HepG2 (cell line): Measurements from ENCODE around the gene SNN. TPM values are rescaled to one million over a fixed set of nuclear protein-coding genes. Genes with fewer than 3 reads are reported as not detected.

Experiments used
- ARHGAP35 ChIP-seq: sonication (generic); formaldehyde crosslinking; IDR thresholded peaks from 2 replicates; pipeline ENCODE4 v1.9.0; 2022; ENCODE audit warnings: mild to moderate bottlenecking, inconsistent platforms, moderate library complexity, missing genetic modification reagents, borderline replicate concordance
- CHD4 ChIP-seq: fragments of 200-600 bp; sonication (generic); IDR thresholded peaks from 2 replicates; pipeline ENCODE4 v1.7.0; 2017; ENCODE audit warnings: mild to moderate bottlenecking, low read length, borderline replicate concordance
- KAT7 ChIP-seq: IDR thresholded peaks from 2 replicates; pipeline ENCODE4 v1.6.1; 2018; ENCODE audit warnings: borderline replicate concordance, missing compliant biosample characterization
- MAFF ChIP-seq: IDR thresholded peaks from 2 replicates; pipeline ENCODE4 v1.6.1; 2011; ENCODE audit warnings: low read depth, low read length, improper control_type of control experiment
- MYNN ChIP-seq: sonication (generic); formaldehyde crosslinking; IDR thresholded peaks from 2 replicates; pipeline ENCODE4 v1.4.0; 2020; ENCODE audit warnings: mild to moderate bottlenecking, low read depth, missing genetic modification reagents
- NFE2 ChIP-seq: sonication (generic); formaldehyde crosslinking; IDR thresholded peaks from 2 replicates; pipeline ENCODE4 v1.4.0; 2020; ENCODE audit warnings: missing genetic modification reagents
- POLR2AphosphoS2 ChIP-seq: IDR thresholded peaks from 2 replicates; pipeline ENCODE4 v1.6.1; 2011; ENCODE audit warnings: low read depth, low read length, improper control_type of control experiment
- RARG ChIP-seq: sonication (generic); formaldehyde crosslinking; IDR thresholded peaks from 2 replicates; pipeline ENCODE4 v1.4.0; 2020; ENCODE audit warnings: low read depth, mild to moderate bottlenecking, missing genetic modification reagents
- SMARCC2 ChIP-seq: fragments of 450-650 bp; IDR thresholded peaks from 2 replicates; pipeline ENCODE4 v1.6.1; 2017; ENCODE audit warnings: antibody characterized with exemption, mild to moderate bottlenecking
- XRCC5 ChIP-seq: fragments of 200-400 bp; formaldehyde crosslinking; optimal IDR thresholded peaks from 2 replicates; pipeline ENCODE3; 2017; ENCODE audit warnings: mild to moderate bottlenecking, low read length
- ZFYVE20 ChIP-seq: sonication (generic); formaldehyde crosslinking; IDR thresholded peaks from 2 replicates; pipeline ENCODE4 v1.8.0; 2023; ENCODE audit warnings: low read depth, mild to moderate bottlenecking, moderate library complexity, missing genetic modification reagents, borderline replicate concordance
- ZMYM3 ChIP-seq: sonication (generic); formaldehyde crosslinking; IDR thresholded peaks from 2 replicates; pipeline ENCODE4 v1.5.1; 2020; ENCODE audit warnings: mild to moderate bottlenecking, missing genetic modification reagents
- ZNF451 ChIP-seq: sonication (generic); formaldehyde crosslinking; IDR thresholded peaks from 2 replicates; pipeline ENCODE4 v1.5.0; 2020; ENCODE audit warnings: mild to moderate bottlenecking, missing genetic modification reagents
- ZNF605 ChIP-seq: sonication (generic); formaldehyde crosslinking; IDR thresholded peaks from 2 replicates; pipeline ENCODE4 v1.8.0; 2022; ENCODE audit warnings: mild to moderate bottlenecking, missing genetic modification reagents
- ZNF674 ChIP-seq: sonication (generic); formaldehyde crosslinking; IDR thresholded peaks from 2 replicates; pipeline ENCODE4 v1.5.0; 2020; ENCODE audit warnings: low read depth, mild to moderate bottlenecking, missing genetic modification reagents
- ZNF775 ChIP-seq: sonication (generic); formaldehyde crosslinking; IDR thresholded peaks from 2 replicates; pipeline ENCODE4 v1.4.0; 2020; ENCODE audit warnings: missing genetic modification reagents, mild to moderate bottlenecking, moderate library complexity, borderline replicate concordance
- polyA plus RNA-seq, 8 experiments: library from polyadenylated mRNA; depleted of rRNA in 3 of 8; stranded (reverse) in 7 of 8; unstranded in 1 of 8; fragments of >200 nt; fragmentation: Illumina TruSeq in 4 of 8; extraction: Trizol in 4 of 8; gene quantifications; 2 replicates each; pipeline versions ENCODE4 v1.2.1 to v1.2.3, GENCODE V29; 2011 to 2016; ENCODE audit warnings: low read depth in 4 of 8, missing spikeins in 1 of 8, mixed read lengths in 1 of 8; ENCODE audit not compliant: insufficient read depth in 1 of 8
- total RNA-seq, 5 experiments: library from RNA; depleted of rRNA; stranded (reverse); fragments of >200 nt; fragmentation: Illumina TruSeq; extraction: Trizol; gene quantifications; 2 replicates each; pipeline ENCODE4 v1.2.3, GENCODE V29; 2016; ENCODE audit warnings: low read depth in 1 of 5
- TF ChIP-seq, protein P1 (sequence below): IDR thresholded peaks from 2 replicates; pipeline ENCODE4 v1.6.1; 2012; ENCODE audit warnings: low read depth, low read length, improper control_type of control experiment
- TF ChIP-seq, protein P2 (sequence below): sonication (generic); formaldehyde crosslinking; conservative IDR thresholded peaks from 2 replicates; pipeline ENCODE4 v1.8.0; 2022; ENCODE audit warnings: missing genetic modification reagents
- TF ChIP-seq, protein P3 (sequence below), 2 experiments: sonication (generic) in 1 of 2; formaldehyde crosslinking in 1 of 2; IDR thresholded peaks; 2 replicates each; pipeline versions ENCODE4 v1.4.0 to v1.6.1; 2018 to 2020; ENCODE audit warnings: missing genetic modification reagents in 2 of 2, borderline replicate concordance in 1 of 2, low read depth in 1 of 2, mild to moderate bottlenecking in 1 of 2, missing biosample characterization in 1 of 2
- TF ChIP-seq, protein P4 (sequence below): sonication (generic); formaldehyde crosslinking; conservative IDR thresholded peaks from 2 replicates; pipeline ENCODE4 v1.4.0; 2020; ENCODE audit warnings: missing genetic modification reagents
- TF ChIP-seq, protein P5 (sequence below): sonication (generic); formaldehyde crosslinking; IDR thresholded peaks from 2 replicates; pipeline ENCODE4 v1.4.0; 2020; ENCODE audit warnings: missing genetic modification reagents

SNN gene
- total and polyA plus RNA-seq, 2 of the 13 experiments (the other 11 are each of a cell fraction or from before 2014, with no cell fraction given): 5.2 to 8.4 TPM

DNA sequence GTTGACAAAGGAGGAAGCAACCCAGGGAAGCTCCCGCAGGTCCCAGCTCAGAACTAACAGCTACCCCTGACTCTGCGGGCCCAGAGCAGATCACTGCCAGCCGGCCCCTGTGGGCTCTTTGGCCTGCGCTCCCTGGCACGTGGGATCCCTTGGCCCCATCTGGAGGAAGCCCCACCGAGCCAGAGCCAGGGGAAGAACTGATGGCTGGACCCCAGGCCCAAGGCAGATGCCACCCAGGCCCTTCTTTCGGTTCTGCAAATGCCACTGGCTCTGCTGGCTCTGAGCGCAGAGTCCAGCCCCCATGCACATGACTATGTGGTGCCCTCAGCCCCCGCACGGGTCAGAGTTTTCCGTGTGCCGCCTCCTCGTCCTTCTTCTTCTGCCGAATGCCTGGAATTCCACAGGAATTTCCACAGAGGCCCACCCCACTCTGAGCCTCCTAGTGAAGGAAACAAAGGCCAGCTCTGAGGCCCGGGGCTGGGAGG lies 35.8 kb upstream of the SNN start (continued):
- TF ChIP-seq, protein P1, sequence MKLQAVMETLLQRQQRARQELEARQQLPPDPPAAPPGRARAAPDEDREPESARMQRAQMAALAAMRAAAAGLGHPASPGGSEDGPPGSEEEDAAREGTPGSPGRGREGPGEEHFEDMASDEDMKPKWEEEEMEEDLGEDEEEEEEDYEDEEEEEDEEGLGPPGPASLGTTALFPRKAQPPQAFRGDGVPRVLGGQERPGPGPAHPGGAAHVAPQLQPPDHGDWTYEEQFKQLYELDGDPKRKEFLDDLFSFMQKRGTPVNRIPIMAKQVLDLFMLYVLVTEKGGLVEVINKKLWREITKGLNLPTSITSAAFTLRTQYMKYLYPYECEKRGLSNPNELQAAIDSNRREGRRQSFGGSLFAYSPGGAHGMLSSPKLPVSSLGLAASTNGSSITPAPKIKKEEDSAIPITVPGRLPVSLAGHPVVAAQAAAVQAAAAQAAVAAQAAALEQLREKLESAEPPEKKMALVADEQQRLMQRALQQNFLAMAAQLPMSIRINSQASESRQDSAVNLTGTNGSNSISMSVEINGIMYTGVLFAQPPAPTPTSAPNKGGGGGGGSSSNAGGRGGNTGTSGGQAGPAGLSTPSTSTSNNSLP: no peak
- TF ChIP-seq, protein P2, sequence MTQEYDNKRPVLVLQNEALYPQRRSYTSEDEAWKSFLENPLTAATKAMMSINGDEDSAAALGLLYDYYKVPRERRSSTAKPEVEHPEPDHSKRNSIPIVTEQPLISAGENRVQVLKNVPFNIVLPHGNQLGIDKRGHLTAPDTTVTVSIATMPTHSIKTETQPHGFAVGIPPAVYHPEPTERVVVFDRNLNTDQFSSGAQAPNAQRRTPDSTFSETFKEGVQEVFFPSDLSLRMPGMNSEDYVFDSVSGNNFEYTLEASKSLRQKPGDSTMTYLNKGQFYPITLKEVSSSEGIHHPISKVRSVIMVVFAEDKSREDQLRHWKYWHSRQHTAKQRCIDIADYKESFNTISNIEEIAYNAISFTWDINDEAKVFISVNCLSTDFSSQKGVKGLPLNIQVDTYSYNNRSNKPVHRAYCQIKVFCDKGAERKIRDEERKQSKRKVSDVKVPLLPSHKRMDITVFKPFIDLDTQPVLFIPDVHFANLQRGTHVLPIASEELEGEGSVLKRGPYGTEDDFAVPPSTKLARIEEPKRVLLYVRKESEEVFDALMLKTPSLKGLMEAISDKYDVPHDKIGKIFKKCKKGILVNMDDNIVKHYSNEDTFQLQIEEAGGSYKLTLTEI (CRISPR knock-in tag): no peak
- TF ChIP-seq ZNF451 (CRISPR knock-in tag) (0 out of 2 replicates have a peak, but pooled peaks have one; percentile 29), RARG (CRISPR knock-in tag) (no peak), NFE2 (CRISPR knock-in tag) (no peak), ZNF775 (CRISPR knock-in tag) (no peak), ZNF605 (CRISPR knock-in tag) (0 out of 2 replicates have a peak, but pooled peaks have one; percentile 13), XRCC5 (peak; percentile 82), MAFF (no peak), KAT7 (CRISPR knock-in tag) (no peak), ZMYM3 (no peak; the same call in 1 of the 2 replicates), ARHGAP35 (CRISPR knock-in tag) (no peak), POLR2AphosphoS2 (no peak), CHD4 (no peak), ZFYVE20 (CRISPR knock-in tag) (no peak), SMARCC2 (no peak), MYNN (CRISPR knock-in tag) (0 out of 2 replicates have a peak, but pooled peaks have one; percentile 43), ZNF674 (CRISPR knock-in tag) (no peak)
- TF ChIP-seq, protein P3, sequence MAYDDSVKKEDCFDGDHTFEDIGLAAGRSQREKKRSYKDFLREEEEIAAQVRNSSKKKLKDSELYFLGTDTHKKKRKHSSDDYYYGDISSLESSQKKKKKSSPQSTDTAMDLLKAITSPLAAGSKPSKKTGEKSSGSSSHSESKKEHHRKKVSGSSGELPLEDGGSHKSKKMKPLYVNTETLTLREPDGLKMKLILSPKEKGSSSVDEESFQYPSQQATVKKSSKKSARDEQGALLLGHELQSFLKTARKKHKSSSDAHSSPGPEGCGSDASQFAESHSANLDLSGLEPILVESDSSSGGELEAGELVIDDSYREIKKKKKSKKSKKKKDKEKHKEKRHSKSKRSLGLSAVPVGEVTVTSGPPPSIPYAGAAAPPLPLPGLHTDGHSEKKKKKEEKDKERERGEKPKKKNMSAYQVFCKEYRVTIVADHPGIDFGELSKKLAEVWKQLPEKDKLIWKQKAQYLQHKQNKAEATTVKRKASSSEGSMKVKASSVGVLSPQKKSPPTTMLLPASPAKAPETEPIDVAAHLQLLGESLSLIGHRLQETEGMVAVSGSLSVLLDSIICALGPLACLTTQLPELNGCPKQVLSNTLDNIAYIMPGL (CRISPR knock-in tag; IDR thresholded peaks at IDR 0.05; ENCODE audit: borderline replicate concordance in 1 of 2, low read depth in 1 of 2): 0 out of 4 replicates have a peak, but pooled peaks of 1 of the 2 experiments have one; percentile 27
- TF ChIP-seq, protein P4, sequence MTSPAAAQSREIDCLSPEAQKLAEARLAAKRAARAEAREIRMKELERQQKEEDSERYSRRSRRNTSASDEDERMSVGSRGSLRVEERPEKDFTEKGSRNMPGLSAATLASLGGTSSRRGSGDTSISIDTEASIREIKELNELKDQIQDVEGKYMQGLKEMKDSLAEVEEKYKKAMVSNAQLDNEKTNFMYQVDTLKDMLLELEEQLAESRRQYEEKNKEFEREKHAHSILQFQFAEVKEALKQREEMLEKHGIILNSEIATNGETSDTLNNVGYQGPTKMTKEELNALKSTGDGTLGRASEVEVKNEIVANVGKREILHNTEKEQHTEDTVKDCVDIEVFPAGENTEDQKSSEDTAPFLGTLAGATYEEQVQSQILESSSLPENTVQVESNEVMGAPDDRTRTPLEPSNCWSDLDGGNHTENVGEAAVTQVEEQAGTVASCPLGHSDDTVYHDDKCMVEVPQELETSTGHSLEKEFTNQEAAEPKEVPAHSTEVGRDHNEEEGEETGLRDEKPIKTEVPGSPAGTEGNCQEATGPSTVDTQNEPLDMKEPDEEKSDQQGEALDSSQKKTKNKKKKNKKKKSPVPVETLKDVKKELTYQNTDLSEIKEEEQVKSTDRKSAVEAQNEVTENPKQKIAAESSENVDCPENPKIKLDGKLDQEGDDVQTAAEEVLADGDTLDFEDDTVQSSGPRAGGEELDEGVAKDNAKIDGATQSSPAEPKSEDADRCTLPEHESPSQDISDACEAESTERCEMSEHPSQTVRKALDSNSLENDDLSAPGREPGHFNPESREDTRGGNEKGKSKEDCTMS: no peak
- TF ChIP-seq, protein P5, sequence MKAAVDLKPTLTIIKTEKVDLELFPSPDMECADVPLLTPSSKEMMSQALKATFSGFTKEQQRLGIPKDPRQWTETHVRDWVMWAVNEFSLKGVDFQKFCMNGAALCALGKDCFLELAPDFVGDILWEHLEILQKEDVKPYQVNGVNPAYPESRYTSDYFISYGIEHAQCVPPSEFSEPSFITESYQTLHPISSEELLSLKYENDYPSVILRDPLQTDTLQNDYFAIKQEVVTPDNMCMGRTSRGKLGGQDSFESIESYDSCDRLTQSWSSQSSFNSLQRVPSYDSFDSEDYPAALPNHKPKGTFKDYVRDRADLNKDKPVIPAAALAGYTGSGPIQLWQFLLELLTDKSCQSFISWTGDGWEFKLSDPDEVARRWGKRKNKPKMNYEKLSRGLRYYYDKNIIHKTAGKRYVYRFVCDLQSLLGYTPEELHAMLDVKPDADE (CRISPR knock-in tag): no peak
